LNCaP clone FGC (cell line): ENCODE results near the gene SCN5A.

Experiments used
- DNase-seq: peaks from one replicate; pipeline ENCODE4 v3.0.0-alpha.2; 2011; ENCODE audit warnings: low read depth
- H3K4me3 ChIP-seq: 2 replicates; pipeline ENCODE4 v1.5.1; 2011; ENCODE audit warnings: mild to moderate bottlenecking, low read depth, low read length, control low read depth
- TF ChIP-seq, protein P1 (sequence below): IDR thresholded peaks from 2 replicates; pipeline ENCODE4 v1.5.1; 2012; ENCODE audit warnings: mild to moderate bottlenecking; ENCODE audit not compliant: control insufficient read depth, insufficient read depth; ENCODE audit errors: extremely low read depth

The SCN5A gene

DNA sequence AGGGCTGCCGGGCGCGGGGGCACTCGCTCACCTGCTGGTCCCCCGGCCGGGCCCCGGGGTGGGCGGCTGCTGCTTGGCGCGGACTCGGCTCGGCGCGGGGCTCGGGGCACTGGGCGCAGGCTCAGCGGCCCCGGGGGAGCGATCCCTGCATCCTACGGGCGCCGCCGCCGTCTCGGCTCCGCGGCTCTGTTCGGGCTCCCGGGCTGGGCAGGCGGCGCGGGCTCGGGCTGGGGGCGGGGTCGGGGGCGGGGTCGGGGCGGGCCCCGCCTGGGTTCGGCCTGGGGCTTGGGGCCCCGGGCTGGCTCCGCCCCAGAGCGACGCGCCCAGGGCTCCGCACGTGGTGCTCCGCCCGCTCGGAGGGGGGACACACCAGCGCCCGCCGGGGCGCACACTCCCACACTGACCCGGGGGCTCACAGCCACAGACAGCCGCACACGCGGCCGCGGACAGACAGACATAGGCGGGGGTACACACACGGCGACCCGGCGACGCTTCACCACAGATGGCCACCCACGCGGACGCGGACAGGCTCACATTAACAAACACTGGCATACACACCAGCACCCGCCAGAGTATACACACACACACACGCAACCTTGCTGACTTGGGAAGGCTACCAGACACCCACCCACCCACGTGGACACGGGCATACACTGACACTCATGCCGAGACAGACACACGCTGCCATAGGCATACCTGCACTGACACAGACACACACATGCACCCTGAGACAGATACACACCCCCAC is at the start of gene SCN5A:
TSS of gene SCN5A (minus strand) at position 188 of the 748 bp plus-strand sequence. CDS start 16,380 bp downstream, outside the sequence.
- H3K4me3 ChIP-seq, result peak within 1 kb of the TSS; percentile 43
- TF ChIP-seq, protein P1, sequence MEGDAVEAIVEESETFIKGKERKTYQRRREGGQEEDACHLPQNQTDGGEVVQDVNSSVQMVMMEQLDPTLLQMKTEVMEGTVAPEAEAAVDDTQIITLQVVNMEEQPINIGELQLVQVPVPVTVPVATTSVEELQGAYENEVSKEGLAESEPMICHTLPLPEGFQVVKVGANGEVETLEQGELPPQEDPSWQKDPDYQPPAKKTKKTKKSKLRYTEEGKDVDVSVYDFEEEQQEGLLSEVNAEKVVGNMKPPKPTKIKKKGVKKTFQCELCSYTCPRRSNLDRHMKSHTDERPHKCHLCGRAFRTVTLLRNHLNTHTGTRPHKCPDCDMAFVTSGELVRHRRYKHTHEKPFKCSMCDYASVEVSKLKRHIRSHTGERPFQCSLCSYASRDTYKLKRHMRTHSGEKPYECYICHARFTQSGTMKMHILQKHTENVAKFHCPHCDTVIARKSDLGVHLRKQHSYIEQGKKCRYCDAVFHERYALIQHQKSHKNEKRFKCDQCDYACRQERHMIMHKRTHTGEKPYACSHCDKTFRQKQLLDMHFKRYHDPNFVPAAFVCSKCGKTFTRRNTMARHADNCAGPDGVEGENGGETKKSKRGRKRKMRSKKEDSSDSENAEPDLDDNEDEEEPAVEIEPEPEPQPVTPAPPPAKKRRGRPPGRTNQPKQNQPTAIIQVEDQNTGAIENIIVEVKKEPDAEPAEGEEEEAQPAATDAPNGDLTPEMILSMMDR, result no peak
- no peak for DNase-seq

DNA sequence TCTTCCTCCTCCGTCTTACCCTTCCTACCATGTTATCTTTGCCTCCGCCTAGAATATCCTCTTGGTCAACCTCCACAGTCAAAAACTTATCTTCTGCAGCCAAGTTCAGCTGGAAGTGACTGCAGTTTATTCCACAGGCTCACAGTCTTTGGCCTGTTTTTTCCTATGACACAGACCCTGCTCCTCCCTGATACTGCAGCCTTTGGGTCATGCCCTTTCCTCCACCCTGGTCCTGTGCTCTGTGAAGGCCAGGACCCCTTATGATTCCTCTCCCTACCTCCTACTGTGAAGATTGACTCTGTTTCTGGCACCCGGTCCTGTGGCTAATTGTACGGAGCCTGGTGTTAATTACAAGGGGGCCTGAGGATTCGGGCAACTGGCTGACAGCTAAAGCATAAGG is 49.3 kb upstream of the SCN5A start:
- H3K4me3 ChIP-seq, result no peak overlapping the region
- DNase-seq, result no peak
- TF ChIP-seq, protein P1, result no peak

DNA sequence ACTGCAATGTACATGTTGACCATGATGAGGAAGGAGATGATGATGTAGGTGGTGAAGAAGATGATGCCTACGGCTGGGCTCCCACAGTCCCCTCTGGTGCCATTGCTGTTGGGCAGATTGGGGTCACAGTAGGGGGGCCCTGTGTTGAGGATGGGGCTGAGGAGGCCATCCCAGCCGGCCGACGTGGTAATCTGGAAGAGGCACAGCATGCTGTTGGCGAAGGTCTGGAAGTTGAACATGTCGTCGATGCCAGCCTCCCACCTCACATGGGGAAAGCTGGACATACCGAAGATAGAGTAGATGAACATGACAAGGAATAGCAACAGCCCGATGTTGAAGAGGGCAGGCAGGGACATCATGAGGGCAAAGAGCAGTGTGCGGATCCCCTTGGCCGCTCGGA is 48.6 kb upstream of the SCN5A start:
- no peak for DNase-seq
- no peak overlapping the region for H3K4me3 ChIP-seq
- TF ChIP-seq, protein P1, result no peak

DNA sequence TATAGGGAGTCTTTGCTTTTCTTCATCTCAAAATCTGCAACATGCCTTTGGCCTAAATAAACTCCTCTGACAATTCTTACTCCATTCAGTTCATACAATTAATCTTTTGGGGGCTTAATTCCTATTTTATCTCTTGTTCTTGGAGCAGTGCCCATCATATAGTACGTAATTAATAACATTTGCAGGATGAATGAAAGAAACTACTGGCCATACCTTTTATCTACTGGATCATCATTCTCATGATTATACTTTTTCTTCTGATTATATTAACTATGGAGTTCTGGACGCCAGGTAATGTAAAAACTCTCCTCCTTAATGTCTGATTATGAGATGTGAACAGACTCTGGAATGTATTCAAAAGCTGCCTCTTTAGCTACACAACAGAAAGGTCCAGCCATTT is 46.5 kb upstream of the SCN5A start:
- DNase-seq, result no peak
- TF ChIP-seq, protein P1, result no peak
- H3K4me3 ChIP-seq, result no peak overlapping the region

DNA sequence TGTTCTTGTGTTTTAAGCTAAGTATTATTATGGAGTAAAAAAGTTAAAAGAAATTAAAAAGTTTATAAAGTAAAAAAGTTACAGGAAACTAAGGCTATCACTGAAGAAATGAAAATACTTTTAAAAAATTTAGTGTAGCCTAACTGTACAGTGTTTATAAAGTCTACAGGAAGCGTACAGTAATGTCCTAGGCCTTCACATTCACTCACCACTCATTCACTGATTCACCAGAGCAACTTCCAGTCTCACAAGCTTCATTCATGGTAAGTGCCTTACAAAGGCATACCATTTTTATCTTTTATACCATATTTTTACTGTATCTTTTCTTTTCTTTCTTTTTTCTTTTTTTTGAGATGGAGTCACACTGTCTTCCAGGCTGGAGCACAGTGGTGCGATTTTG is 40.7 kb upstream of the SCN5A start:
- TF ChIP-seq, protein P1, result no peak
- DNase-seq, result no peak
- no peak overlapping the region for H3K4me3 ChIP-seq

DNA sequence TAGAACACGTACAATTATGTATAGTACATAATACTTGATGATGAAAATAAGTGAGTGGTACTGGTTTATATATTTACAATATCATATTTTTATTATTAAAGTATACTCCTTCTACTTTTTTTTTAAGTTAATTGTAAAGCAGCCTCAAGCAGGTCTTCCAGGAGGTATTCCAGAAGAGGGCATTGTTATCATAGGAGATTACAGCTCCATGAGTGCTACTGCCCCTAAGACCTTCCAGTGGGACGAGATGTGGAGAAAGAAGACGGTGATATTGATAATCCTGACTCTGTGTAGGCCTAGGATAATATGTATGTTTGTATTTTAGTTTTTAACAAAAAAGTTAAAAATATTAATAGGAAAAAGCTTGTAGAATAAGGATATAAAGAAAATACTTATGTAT is 40.3 kb upstream of the SCN5A start:
- DNase-seq, result no peak
- no peak overlapping the region for H3K4me3 ChIP-seq
- TF ChIP-seq, protein P1, result no peak

DNA sequence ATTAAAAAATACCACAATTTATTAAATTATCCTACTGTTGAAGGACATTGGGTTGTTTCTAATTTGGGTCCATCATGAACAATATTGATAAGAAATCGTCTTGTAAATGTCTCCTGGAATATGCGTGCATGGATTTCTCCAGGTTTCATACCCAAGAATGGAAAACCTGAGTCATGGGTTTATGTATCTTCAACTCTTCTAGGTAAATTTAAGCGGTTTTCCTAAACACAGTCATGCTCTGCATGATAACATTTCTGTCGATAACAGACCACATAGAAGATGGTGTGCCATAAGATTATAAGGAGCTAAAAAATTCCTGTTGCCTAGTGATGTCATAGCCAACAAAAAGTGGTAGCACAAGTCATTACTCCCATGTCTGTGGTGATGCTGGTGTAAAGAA is 39.9 kb upstream of the SCN5A start:
- H3K4me3 ChIP-seq, result no peak overlapping the region
- TF ChIP-seq, protein P1, result no peak
- no peak for DNase-seq
